ENCODE data around the gene FAM111B.
A peak's percentile ranks its signal among the peaks of the same experiment; 100 is the strongest.

The FAM111B gene

GRCh38 chr11:59157433-59157832 is 50.4 kb downstream of the FAM111B start:
- DNase-seq (ENCODE audit: low spot score) (no peak), FAIRE-seq (no peak)

GRCh38 chr11:59158206-59159068 is 51.4 kb downstream of the FAM111B start:
- peak; percentile 43 for DNase-seq (ENCODE audit: low spot score)
- no peak for FAIRE-seq

GRCh38 chr11:59164028-59164427 is 57.0 kb downstream of the FAM111B start:
- DNase-seq (ENCODE audit: low spot score) (no peak), FAIRE-seq (no peak)

- DNase-seq (ENCODE audit: low spot score) (peak; percentile 70), FAIRE-seq (no peak)
Measured at GRCh38 chr11:59171508-59172322, 64.7 kb downstream of the FAM111B start, which contains the start of gene DTX4. TSS of gene DTX4 (plus strand) at chr11:59172132. CDS start at chr11:59172596, 464 bp downstream.

- DNase-seq (ENCODE audit: low spot score), result no peak
- FAIRE-seq, result no peak
Measured at GRCh38 chr11:59172345-59173079, 65.5 kb downstream of the FAM111B start.

GRCh38 chr11:59173080-59173963 is 66.3 kb downstream of the FAM111B start:
- no peak for FAIRE-seq
- no peak for DNase-seq (ENCODE audit: low spot score)

GRCh38 chr11:59173964-59174663 is 67.1 kb downstream of the FAM111B start:
- DNase-seq (ENCODE audit: low spot score) (peak; percentile 6), FAIRE-seq (no peak)

- peak; percentile 55 for DNase-seq (ENCODE audit: low spot score)
- FAIRE-seq, result no peak
Measured at GRCh38 chr11:59174664-59175033, 67.6 kb downstream of the FAM111B start.

- DNase-seq (ENCODE audit: low spot score), result no peak
- no peak for FAIRE-seq
Measured at GRCh38 chr11:59175091-59175501, 68.1 kb downstream of the FAM111B start.

GRCh38 chr11:59176330-59176729 is 69.3 kb downstream of the FAM111B start:
- no peak for FAIRE-seq
- no peak for DNase-seq (ENCODE audit: low spot score)
